Middle frontal gyrus (tissue), 1 donor: ENCODE measurements around the gene MPRIP.
A peak's percentile ranks its signal among the peaks of the same experiment; 100 is the strongest.
"Not testable (repeated sequence)": the region's sequence is repeated elsewhere in the genome, so short reads cannot be mapped to it uniquely, and the experiment has no call there.

Source experiments
- DNase-seq: peaks from one replicate; pipeline ENCODE4 v3.0.0-alpha.2; 2015; ENCODE audit warnings: low spot score; ENCODE audit errors: extremely low spot score

The MPRIP gene, protein sequence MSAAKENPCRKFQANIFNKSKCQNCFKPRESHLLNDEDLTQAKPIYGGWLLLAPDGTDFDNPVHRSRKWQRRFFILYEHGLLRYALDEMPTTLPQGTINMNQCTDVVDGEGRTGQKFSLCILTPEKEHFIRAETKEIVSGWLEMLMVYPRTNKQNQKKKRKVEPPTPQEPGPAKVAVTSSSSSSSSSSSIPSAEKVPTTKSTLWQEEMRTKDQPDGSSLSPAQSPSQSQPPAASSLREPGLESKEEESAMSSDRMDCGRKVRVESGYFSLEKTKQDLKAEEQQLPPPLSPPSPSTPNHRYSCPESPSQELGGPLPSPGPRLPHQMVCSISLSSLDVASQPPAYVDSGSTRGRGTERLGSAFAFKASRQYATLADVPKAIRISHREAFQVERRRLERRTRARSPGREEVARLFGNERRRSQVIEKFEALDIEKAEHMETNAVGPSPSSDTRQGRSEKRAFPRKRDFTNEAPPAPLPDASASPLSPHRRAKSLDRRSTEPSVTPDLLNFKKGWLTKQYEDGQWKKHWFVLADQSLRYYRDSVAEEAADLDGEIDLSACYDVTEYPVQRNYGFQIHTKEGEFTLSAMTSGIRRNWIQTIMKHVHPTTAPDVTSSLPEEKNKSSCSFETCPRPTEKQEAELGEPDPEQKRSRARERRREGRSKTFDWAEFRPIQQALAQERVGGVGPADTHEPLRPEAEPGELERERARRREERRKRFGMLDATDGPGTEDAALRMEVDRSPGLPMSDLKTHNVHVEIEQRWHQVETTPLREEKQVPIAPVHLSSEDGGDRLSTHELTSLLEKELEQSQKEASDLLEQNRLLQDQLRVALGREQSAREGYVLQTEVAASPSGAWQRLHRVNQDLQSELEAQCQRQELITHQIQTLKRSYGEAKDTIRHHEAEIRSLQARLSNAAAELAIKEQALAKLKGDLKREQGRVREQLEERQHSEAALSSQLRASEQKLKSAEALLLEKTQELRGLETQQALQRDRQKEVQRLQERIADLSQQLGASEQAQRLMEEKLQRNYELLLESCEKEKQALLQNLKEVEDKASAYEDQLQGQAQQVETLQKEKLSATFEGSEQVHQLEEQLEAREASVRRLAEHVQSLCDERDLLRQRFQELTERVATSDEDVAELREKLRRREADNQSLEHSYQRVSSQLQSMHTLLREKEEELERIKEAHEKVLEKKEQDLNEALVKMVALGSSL (N-terminal part only)

DNA sequence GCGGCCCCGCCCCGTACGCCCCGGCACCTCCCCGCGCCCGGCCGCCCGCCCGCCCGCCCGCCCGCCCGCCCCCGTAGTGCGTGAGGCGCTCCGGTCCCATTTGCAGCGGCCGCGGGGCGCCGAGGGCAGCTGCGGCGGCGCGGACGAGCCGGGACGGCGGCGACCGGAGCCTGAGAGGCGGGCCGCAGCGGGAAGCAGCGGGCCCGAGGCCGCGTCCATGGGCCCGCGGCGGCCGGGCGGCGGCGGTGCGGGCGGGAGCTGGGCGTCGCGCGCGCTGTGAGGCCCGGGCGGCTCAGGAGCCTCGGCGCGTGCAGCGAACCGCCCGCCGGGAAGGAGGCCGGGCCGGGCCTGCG, at the start of gene MPRIP:
TSS of gene MPRIP (plus strand) at position 74 of the 353 bp plus-strand sequence. CDS start 392 bp downstream, outside the sequence.
- no peak for DNase-seq

DNA sequence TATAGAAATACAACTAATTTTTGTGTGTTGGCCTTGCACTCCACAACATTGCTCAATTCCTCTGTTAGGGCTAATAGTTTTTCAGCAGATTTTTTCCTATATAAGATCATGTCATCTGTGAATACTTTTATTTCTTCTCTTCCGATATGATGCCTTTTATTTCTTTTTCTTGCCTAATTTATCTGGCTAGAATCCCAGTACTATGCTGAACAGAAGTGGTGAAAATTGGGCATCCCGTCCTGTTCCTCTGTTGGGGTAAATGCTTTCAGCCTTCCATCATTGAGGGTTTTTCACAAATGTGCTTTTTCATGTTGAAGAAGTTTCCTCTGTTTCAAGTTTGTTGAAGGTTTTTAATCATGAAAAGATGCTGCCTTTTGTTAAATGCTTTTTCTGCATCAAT, 47.6 kb upstream of the MPRIP start:
- no peak for DNase-seq

DNA sequence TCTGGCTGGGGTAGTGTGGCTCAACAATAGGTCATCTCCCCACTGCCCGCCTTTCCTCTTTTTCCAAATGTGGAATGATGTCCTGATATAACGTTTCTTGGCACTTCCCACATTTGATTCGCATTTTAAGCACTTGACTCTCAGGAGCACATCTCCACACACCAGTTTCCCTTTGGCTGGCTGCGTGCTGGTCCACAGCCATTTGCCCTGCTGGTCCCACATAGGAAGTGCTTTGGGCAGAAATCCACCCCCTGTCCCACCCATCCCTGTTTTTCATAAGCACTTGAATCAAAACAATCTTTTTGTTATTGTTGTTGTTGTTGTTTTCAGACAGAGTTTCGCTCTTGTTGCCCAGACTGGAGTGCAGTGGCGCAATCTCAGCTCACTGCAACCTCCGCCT, 46.3 kb upstream of the MPRIP start:
- DNase-seq = no peak

DNA sequence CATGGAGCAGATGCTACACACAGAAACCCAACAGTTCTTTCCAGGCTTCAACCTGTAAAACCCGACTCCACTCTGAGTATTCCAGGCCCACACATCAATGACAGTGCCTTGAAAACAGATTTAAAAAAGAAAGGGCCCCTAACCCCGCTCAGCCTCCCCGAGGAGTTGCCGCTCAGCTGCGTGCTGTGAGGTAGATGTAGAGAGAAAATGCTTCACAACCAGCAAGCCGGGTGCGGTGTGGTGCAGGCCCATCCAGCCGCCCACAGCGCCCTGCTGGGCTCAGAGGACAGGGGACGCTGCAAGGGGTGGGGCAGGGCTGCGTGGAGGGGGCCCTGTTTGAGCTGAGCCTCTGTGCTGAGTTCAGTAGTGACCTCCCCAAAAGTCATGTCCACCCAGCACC, 45.5 kb upstream of the MPRIP start:
- DNase-seq = not testable (repeated sequence)

DNA sequence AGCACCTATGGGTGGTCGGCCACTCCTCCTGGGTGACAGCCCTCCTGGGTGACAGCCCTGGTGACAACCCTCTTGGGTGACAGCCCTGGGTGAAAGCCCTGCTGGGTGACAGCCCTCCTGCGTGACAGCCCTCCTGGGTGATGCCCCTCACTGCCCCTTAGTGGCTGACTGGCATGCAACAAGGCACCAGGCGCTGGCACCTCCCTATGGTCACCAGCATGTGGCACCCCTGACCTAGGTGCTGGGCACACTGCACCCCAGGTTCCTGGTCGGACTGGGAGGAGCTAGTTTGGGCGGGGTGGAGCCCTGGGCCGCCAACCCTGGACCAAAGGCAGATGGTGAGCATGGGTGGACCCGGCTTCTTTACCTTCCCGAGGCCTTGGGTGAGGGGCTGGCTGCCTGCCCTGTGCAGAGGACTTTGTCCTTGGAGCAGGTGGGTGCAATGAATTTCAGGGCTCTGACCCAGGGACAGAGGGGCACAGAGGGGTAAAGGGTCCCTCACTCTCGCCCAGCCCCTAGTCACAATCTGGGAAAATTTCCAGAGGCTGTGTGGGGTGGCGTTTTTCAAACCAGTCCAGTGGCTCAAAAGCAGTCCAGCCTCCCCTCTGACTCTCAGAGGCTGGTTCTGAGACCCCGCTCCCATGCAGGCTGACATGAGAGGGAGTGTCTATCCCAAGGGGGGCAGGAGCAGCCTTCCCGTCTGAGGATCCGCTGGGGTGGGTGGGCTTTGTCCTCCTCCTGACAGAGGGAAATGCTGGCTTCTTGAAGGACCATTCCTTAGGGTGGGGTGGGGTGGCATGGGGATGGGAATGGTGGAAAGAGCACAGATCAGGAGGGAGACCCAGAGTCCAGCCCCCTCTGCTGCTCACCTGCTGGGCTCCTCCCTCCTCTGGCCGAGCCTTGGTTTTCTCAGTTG, 44.5 kb upstream of the MPRIP start:
- DNase-seq = no peak

DNA sequence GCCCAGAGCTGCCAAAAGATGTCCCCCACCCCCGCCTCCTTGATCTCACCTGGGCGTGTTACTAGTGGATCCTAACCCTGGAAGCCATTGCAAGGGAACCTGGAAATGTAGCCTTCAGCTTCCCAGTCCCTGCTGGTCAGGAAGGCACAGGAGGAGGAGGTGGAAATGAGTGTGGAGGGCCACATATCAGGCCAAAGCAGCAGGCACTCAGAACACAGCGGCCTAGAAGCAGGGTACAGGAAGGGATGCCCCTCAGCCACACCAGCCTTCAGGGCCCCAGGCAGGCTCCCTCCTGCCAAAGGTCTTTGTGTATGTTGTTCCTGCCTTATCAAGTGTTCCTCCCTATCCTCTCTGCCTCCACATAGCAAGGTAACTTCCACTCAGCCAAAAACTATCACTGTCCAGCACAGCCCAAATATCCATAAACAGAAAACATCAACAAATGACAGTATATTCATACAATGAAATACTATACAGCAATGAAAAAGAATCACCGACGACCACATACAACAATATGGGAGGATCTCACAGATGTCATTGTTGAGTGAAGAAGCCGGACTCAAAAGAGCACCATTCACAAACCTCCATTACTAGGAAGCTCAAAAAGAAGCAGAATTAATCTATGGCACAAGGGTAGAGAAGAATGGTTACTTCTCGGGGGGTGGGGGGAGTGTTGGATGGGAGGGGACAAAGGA, 42.2 kb upstream of the MPRIP start:
- DNase-seq = no peak

DNA sequence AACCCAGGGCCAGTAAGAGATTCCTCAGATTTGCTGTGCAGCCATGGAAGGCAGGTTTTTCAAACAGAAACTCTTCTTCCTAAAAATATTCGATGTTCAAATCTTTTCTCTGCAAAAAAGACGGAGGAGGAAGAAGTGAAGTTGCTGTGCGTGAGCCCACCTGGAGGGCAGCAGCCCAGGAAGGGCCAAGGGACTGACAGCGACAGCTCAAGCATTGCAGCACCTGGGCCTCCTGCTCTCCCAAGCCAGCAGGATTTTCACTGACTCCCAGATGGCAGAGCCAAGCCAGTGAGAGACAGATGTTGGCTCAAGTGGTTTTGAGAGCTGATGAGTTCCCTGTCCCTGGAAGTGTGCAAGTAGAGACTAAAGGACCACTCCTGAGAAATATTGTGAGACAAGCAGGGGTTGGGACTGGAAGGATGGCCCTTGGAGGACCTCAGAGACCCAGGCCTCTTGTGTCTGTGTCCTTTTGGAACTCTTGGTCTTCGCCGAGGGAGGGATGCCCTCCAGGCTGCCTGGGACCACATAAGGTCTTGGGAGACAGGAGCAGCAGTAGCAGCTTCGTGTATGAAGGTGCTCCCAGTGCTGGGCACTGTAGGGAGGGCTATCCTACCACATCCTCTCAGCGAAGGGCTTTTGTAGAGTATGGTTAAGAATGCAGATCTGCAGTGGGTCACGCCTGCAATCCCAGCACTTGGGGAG, 41.0 kb upstream of the MPRIP start:
- DNase-seq = no peak

DNA sequence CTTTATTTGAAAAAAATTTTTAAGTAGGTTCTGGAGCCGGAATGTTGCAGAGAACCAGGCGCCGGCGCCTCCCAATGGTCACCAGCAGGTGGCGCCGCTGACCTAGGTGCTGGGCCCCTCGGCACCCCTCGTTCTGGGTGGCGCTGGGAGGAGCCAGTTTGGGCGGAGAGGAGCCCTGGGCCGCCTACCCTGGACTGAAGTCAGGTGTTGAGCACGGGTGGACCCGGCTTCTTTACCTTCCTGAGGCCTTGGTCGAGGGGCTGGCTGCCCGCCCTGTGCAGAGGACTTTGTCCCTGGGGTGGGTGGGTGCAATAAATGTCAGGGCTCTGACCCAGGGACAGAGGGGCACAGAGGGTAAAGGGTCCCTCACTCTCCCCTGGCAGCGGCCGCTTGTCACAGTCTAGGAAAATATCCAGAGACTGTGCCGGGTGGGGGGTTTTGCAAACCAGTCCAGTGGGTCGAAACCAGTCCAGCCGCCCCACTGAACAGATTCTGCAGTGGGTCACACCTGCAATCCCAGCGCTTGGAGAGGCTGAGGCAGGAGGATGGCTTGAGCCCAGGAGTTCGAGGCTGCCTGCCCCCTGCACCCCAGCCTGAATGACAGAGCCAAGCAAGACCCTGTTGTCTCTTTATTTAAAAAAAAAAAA, 40.3 kb upstream of the MPRIP start:
- DNase-seq = peak; percentile 65

DNA sequence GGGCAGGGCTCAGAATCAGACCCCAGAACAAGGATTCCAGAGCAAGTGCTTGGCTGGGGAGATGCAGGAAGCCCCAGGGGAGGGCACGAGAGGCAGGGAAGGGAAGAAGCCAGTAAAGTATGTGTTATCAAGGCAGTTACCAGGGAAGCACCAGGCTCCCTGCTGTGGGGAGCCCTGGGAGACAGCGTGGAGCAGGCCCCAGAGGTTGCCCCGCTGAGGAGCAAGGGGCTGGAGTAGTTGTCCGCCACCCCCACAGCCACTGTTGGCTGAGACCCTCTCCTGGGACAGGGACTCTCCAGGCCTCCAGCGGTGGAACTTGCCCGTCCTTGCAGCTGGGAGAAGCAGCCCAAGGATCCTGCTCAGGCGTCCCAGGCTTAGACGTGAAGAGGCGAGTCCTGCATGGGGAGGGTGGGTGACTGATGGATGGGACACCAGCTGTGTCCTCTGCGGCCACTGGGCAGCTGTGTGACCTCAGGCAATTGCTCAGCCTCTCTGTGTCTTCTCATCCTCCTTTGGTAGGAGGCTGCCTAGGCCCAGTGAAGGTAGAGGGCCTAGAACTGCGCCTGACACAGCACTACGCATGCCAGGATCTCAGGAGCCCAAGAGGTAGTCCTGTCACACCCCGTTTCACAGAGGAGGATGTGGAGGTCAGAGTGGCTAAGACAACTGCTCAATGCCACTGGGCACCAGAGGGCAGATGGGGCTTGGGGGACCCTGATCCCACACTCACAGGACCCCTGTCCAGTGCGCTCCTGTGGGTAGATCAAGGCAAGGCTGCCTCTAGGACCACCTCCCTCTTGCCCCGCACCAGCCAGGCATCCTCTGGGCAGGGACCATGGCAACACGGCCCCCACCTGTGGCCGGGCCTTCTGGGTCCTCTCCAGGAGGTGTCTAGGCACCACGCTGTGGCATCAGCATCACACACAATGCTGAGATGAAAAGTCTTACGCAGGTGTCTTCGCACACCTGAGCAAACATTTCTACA, 39.2 kb upstream of the MPRIP start:
- DNase-seq = not testable (repeated sequence)

DNA sequence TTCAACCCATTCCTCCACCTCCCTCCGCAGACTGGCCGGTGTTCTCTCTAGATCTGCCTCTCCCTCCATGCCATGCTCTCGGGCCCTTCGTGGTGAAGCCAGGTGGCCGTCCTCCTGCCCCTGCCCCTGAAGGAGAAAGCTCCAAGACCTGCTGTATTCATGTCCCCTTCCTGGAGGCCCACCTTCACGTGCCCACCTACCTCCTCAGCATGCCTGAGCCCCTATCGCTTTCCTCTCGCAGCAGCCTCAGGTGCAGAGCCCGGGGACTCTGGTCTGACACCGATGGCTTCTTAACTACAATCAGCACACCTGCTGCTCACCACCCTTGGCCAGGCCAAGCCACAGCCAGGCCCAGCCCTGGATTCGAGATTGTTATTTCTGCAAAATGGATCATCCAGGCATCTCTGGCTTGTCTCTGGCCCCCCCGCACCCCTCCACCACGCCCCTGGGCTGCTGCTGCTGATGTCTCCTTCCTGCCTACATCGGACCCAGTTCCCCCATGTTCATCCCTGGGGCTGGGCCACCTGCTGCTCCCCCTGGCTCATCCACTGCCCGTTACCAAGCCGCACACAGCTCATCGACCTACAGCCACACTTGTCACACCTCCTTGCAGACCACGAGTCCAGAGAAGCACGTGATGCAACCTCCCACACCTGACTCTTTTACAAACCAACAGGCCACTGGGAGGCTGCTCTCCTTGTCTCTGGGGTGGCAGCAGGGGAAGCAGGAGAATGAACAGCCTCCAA, 37.8 kb upstream of the MPRIP start:
- DNase-seq = no peak

DNA sequence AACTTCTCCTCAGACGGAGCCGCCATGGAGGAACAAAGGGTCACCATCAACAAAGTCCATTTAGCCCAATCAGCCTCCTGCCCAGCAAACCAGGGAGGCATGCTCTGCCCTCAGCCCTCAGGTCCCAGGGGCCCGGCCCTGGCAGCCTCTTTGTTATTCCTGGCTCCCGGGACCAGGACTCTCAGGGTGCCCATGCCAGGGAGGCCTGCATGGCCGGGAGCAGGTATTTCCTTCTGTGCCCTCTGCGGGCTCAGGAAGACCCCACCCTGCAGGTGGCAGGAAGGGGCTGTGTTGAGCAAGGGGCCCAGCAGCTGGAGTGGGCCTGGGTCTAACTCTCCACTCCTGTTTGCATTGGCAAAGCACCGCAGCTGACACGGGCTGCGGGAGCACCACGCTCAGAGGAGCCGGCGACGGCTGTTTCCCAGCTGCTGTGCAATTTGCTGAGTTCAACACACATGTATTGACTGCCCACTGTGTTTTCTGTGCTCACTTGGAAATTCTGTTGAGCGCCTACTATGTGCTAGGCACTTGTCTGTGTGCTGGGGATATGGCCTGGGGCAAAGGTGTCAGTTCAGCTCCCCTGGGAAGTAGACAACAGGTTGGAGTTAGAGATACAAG, 37.2 kb upstream of the MPRIP start:
- DNase-seq = not testable (repeated sequence)

DNA sequence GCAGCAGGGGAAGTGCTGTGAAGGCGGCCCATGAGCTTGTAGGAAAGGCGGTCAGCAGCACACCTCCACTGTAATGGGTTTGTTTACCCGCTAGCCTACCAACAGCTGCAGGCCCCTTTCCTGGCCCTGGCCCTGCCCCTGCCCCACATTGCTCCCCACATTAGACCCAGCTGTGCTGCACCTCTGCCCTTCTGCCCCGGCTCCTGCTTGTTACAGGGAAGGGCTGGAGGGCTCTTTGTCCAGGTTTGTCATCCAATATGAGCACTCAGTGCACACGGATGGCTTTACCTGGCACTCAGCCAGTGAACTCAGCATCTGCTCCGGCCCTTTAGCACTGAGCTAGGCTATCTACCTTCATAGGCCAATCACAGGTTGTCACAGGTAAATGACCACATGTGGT, 34.4 kb upstream of the MPRIP start:
- not testable (repeated sequence) for DNase-seq

DNA sequence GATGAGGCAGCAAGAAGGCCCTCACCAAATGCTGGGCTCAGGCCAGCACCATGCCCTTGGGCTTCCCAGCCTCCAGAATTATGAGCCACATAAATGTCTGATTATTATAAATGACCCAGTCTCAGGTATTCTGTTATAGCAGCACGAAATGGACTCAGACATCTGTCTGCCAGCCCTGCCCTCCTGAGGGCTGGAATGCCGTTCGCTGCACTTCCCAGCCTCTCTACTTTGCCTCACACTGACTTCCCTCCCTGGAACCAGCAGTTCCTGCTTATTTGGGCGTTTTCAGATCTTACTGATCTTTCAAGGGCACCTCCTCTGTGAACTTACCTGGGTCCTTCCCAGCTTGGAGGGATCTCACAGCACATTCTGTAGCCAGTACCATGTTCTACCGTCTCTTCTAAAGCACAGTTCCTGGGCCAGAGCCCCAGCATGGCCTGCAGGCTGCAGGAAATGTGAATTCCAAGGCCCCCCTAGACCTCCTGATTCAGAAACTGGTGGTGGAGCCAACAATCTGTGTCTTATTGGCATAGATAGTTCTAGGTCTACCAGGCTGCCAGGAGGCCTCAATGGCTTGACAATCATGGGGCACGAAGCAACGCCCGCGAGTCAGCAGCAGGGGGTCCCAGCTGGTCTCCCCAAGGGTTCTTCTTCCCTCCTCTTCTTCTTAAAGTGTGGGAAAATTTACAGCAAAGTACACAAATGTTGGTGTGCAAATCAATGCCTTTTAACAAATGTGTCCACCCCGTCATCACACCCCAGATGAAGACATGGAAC, 33.4 kb upstream of the MPRIP start:
- DNase-seq = not testable (repeated sequence)

DNA sequence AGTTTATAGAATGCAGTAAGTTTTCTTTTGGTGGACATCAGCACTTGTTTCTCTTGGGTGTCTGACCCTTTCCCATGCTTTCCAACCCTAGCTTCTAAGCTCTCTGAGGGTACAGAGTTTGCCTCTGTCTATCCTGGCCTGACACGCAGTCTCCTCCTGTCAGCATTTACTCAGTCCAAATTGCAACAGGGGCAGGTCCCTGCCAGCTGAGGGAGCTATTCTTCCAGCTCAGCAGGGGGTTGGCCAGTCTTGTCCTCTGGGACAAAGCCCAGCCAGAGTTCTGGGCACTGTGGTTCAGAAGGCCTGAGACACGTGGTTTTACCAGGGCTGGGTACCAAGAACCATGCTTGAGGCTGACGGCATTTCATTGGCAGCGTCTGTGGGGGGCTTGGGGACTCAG, 32.3 kb upstream of the MPRIP start:
- DNase-seq = not testable (repeated sequence)

DNA sequence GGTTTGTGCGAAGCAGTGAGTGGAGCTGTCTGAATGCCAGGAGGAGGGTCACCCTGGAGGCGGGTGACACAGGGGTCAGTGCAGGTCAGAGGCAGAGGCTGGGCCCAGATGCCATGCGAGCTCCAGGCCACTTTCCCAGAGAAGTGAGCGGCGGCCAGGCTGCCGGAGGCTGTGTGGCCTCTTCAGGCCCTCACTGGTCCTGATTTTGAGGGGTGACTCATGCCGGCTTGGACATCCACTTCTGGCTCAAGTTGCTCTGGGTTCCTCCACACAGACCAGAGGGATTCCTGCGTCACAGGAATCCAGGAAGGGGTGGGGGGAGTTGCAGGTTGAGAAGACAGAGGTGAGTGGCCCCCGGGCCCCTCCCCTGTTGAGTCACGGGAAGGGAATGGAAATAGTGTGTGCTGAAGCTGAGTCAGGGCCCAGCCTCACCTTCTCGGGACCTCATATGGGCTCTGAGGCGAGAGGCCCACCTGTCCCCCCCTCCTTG, 31.7 kb upstream of the MPRIP start:
- not testable (repeated sequence) for DNase-seq
